NCI-H1694 (cell line): ENCODE measurements around the gene USHBP1.

Experiments used
- DNase-seq: peaks from one replicate; lab custom pipeline; 2025; lab: John Stamatoyannopoulos, UW

The USHBP1 gene

GRCh38 chr19:17210296-17210695 is 54.2 kb downstream of the USHBP1 start:
- DNase-seq: no peak

GRCh38 chr19:17209126-17210036 is 55.2 kb downstream of the USHBP1 start:
- DNase-seq: no peak

GRCh38 chr19:17206736-17207581 is 57.6 kb downstream of the USHBP1 start:
- no peak for DNase-seq

- no peak for DNase-seq
These were observed 59.1 kb downstream of the USHBP1 start for GRCh38 chr19:17205237-17206140.

GRCh38 chr19:17202713-17203112 is 61.8 kb downstream of the USHBP1 start:
- DNase-seq: no peak

- DNase-seq: no peak
These were observed 62.3 kb downstream of the USHBP1 start for GRCh38 chr19:17202249-17202648.

GRCh38 chr19:17200408-17201079 is 64.0 kb downstream of the USHBP1 start:
- no peak for DNase-seq
